Stimulated activated CD8-positive, alpha-beta memory T cell treated with anti-CD3 and anti-CD28 coated beads, Interleukin-4, amount 100 ng/mL, for 24 hours (primary cell): ENCODE results near the gene STAT3.
"Not testable (repeated sequence)": the region's sequence is repeated elsewhere in the genome, so short reads cannot be mapped to it uniquely, and the experiment has no call there.

Experiments
- DNase-seq: peaks from one replicate; pipeline ENCODE4 v3.0.0-alpha.2; 2020; ENCODE audit warnings: low read depth

Gene STAT3

DNA sequence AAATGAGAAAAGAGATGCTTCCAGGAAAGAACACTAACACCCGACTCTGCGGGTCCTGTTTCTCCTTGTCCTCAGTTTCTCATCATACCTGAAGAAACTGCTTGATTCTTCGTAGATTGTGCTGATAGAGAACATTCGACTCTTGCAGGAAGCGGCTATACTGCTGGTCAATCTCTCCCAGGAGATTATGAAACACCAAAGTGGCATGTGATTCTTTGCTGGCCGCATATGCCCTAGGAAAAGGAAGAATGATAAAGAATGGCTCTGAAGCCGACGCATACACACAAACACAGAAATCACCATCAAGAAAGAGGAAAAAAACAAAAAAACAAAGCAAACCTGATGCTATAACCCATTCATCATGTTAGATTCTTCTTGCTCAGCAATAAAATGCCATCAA is 41.8 kb downstream of the STAT3 start:
- no peak for DNase-seq

DNA sequence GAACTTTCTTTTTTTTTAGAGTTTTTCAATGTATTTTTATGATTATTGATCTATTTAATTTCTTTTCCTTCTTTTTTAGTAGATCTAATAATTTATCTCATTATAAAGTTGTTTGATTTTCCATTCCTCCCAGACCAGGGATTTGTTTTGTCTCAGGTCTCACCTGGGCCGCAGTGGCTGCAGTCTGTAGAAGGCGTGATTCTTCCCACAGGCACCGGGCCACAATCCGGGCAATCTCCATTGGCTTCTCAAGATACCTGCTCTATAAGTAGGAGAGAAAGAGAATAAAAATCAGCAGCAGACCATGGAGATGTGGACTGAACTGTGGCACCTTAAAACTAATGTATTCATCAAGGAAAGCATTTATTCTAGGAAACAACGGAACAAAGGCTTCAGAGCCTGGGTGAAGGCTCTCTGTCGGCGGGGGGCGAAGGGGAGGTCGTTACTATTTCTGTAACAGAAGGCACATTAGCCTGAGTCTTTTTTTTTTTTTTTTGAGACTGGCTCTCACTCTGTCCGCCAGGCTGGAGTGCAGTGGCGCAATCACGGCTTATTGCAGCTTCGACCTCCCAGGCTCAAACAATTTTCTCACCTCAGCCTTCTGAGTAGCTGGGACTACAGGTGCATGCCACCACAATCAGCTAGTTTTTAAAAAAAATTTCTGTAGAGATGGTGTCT is 42.7 kb downstream of the STAT3 start:
- DNase-seq = no peak

DNA sequence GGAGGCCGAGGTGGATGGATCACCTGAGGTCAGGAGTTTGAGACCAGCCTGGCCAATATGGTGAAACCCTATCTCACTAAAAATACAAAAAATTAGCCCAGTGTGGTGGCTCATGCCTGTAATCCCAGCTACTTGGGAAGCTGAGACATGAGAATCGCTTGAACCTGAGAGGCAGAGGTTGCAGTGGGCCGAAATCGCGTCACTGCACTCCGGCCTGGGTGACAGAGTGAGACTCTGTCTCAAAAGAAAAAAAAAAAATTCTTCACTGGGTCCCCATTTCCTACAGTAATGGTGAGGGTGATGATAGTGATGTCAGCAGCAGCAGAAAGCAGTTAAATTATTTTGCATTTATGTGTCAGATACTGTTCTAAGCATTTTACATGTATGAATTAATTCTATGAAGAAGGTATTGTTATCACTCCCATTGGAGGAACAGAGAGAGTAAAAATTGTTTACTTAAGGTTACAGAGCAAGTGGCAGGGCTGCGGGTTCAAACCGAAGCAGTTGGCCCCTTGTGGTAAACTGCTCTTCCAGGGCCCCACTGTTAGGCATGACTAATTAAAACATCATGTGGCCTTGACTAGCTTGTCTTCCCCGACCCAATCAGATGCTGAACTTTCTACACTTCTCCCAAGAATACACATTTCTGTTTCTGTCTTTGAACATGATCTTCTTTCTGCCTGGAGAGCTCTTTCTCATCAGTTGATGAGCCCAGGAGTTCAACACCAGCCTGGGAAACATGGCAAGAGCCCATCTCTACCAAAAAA is 45.8 kb downstream of the STAT3 start:
- DNase-seq = no peak

DNA sequence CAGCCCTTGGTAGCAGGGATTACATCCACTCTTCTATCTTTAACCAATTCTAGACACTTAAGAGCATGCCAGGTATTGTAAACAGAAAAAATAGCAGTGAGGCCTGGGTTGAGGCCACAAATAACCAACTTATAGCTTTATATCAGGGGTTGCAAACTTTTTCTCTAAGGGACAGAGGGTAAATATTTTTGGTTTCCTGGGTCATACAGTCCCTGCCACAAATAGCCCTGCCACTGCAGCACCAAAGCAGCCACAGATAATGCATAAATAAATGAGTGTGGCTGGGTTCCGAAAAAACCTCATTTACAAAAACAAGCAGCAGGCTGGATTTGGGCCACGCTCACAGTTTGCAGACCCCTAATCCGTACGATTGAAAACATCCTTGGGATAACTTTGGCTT is 46.7 kb downstream of the STAT3 start:
- no peak for DNase-seq

DNA sequence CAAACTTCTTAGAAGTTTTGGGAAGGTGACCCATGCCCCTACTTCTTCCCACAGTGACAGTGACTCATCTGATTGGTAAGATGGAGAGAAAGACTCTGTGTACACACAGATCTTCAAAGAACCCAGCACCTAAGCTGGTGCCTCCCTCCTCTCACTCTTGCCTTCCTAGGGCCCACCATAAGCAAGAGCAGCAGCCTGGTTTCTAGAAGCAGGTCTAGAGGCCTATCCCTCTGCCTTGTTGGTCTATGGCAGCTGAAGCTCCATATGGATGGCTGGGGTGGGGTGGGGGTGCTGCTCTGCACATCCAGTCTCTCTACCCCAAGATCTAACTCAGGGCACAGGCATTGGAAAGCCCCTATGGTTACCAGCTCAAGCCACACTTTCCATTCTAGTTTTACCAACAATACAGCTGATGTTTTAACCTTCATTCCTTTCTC is 47.5 kb downstream of the STAT3 start:
- DNase-seq = no peak

DNA sequence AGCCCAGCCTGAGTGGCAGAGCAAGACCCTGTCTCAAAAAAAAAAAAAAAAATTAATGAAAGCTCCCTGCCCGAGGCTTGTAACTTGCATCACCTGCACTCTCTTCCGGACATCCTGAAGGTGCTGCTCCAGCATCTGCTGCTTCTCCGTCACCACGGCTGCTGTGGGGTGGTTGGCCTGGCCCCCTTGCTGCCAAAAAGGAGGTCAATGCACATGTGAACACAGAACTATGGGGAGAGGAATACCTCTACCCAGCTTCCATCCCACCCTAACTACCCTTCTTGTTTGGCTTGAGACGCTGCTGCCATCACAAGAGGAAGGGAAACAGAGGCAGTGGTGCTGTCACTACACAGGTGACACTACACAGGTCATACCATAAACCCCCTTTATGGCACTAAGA is 49.0 kb downstream of the STAT3 start:
- DNase-seq = no peak

DNA sequence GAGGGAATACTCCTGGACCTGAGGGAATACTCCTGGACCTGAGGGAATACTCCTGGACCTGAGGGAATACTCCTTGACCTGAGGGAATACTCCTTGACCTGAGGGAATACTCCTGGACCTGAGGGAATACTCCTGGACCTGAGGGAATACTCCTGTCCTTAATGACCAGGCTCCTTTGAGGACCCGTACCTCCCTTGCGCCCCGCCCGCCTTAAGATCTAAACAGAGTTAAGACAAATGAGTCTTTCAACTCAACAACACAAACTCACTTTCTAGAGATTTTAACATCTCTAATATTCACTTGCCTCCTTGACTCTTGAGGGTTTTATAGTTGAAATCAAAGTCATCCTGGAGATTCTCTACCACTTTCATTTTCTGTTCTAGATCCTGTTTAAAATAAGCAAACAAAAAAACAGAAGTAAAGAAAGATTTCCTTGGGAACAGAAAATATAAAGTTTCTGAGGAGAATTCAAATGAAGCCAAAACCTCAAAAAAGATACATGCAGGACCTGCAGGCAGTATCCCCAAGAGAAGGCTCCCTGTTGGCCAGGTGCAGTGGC is 49.7 kb downstream of the STAT3 start:
- no peak for DNase-seq

DNA sequence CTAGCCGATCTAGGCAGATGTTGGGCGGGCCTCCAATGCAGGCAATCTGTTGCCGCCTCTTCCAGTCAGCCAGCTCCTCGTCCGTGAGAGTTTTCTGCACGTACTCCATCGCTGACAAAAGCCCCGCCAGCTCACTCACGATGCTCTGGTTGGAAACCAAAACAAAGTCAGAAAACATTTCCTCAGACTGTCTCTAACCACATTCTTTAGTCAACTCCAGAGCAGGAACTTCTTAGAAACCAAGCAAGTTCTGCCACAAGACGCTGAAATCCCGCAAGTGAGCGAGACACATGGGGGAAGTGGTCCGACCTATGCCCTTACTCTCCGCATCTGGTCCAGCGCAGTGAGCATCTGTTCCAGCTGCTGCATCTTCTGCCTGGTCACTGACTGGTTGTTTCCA is 50.8 kb downstream of the STAT3 start:
- peak; percentile 55 for DNase-seq

DNA sequence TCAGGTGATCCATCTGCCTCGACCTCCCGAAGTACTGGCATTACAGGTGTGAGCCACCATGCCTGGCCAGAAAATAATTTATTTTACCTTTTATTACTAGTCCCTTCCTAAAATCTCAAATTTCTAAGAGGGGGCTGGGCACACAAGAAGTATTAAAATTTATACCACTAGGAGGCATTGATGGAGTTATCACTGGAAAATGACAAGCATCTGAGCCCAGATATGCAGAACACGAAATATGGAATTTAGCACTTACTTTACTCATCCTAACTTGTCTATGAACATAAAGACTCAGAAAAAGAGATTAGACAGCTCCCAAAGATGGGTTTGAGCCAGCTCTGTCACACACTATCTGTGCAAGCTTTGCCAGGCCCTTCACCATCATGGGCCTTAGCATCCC is 53.6 kb downstream of the STAT3 start:
- no peak for DNase-seq

DNA sequence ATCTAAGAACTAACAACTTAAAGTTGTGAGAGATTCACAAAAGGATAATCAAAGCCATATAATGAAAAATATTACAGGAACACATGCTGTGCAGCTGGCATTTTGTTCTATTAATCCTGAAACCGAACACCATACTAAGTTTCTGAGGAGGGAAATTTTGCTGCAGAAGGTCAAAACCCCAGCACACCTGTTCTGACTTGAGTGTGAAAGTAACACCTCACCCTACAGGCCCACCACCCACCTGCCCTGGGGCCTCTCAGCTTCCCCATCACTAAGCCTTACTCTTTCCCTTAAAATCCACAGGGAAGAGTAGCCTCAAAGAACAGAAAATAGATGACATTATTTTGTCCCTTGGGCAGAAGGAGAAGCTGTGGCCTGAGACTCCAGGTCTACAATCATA is 55.2 kb downstream of the STAT3 start:
- no peak for DNase-seq

DNA sequence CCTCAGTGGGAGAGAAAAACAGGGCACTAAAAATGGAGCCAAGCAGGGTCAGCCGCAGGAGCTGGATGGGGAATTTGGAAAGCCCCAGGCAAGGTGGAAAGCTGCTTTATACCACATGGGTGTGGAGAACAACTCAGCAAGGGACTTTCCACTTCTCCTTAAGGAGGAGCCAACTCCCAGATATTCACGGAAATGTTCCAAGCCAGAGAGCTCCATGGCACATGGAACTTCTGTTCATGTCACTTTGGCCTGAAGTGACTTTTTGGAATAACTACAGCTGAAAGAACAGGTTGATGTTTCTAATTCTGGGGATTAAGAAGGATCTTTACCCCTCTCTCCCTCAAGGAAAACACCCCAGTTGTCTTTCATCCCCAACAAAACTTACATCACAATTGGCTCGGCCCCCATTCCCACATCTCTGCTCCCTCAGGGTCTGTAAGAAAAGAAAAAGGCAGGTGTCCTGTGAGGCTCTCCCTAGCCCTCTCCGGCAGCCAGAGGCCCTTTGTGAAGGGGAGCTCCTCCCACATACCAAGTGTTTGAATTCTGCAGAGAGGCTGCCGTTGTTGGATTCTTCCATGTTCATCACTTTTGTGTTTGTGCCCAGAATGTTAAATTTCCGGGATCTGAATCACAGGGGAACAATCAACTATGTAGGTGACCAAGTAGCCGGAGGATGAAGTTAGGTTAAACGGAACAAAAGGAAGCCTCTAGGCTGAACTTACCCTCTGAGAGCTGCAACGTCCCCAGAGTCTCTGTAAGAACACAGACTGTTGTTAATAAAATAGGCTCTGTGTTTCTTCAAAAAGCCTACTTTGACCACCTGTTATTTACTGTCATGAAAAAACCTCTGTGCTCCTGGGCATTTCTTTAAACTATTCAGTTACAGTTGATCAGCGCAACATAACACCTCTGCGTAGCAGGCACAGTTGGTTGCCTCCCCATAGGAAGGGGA is 58.9 kb downstream of the STAT3 start:
- DNase-seq = no peak

DNA sequence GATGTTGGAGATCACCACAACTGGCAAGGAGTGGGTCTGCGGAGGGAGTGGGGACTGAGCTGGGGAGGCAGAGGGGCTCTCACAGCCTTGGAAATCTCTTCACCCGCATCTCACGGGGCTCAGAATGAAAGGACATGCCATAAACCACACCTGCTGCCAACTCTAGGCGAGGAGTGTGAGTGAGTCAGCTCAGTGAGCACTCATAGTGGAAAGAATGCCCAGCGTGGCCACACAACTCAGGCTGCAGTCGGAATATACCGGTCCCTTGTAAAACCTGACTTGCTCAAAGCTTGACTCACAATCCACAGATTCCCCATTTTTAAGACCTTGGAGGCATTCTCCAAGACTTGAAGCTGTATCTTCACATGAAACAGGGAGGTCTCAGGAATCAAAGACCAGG is 63.2 kb downstream of the STAT3 start:
- DNase-seq = no peak

DNA sequence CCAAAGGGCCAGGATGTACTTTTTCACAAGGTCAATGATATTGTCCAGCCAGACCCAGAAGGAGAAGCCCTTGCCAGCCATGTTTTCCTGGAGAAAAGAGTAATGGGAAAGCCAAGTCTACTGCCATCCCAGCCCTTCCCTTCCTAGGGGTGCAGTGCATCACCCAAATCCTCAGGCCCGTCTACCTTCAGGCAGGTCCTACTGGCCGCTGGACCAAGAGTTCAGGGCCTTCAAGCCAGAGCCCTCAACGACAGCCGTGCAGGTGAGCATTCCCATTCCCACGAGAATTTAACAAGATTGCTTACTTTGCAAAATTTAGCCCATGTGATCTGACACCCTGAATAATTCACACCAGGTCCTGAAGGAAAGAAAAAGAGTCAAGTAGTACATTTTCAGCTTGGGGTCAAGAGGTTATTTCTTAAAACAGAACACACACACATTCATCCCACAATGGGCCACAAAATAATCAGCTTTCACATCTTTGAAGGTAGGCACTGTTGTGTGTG is 64.9 kb downstream of the STAT3 start:
- no peak for DNase-seq

DNA sequence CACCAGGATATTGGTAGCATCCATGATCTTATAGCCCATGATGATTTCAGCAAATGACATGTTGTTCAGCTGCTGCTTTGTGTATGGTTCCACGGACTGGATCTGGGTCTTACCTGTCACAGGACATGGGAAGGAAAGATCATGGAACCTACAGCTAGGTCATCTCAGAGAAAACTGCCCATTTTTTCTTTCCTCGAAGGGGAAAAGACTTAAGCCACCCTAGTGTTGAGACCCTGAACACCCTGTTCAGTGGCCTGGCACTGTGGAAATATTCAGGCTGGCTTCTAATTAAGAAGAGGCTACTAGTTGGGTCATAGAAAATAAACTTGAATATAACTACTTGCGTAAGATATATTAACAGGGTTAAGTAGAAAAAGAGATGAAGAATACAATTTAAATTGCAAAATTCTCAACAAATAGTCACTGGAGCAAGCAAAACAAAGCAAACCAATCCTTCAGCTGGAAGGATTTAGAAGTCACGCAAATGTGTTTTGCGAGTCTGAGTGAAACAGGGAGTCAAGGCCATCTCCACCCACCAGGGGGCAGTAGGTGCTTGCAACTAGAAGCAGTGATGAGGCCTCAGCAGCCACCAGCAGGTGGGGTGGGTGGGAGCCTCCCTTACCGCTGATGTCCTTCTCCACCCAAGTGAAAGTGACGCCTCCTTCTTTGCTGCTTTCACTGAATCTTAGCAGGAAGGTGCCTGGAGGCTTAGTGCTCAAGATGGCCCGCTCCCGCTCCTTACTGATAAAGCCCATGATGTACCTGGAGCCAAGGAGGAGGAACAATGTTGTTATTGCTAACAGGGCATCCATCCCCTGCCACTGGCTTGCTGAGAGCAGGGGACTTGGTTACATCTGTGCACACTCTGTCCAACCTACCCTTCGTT is 65.6 kb downstream of the STAT3 start:
- DNase-seq = peak; percentile 92

DNA sequence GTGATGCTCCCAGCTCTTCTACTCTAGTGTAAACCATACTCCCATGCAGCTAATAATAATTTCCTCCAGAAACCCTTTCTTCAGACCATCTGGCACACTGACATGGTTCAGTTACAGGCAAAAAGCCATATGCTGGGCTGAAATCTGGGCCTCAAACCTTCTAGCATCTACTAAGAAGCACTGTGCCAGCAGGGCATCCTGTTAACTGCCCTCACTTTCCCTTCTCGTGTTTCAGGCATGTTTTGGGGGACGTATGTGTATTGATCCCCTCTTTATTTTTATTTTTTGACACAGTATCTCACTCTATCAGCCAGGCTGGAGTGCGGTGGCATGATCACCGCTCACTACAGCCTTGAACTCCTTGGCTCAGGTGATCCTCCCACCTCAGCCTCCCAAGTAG is 66.7 kb downstream of the STAT3 start:
- no peak for DNase-seq

DNA sequence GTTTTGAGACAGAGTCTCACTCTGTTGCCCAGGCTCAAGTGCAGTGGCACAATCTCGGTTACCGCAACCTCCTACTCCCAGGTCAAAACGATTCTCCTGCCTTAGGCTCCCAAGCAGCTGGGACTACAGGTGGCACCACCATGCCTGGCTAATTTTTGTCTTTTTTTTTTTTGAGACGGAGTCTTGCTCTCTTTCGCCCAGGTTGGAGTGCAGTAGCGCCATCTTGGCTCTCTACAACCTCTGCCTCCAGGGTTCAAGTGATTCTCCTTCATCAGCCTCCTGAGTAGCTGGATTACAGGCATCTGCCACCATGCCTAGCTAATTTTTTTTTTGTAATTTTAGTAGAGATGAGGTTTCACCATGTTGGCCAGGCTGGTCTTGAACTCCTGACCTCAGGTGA is 70.3 kb downstream of the STAT3 start:
- DNase-seq = not testable (repeated sequence)

DNA sequence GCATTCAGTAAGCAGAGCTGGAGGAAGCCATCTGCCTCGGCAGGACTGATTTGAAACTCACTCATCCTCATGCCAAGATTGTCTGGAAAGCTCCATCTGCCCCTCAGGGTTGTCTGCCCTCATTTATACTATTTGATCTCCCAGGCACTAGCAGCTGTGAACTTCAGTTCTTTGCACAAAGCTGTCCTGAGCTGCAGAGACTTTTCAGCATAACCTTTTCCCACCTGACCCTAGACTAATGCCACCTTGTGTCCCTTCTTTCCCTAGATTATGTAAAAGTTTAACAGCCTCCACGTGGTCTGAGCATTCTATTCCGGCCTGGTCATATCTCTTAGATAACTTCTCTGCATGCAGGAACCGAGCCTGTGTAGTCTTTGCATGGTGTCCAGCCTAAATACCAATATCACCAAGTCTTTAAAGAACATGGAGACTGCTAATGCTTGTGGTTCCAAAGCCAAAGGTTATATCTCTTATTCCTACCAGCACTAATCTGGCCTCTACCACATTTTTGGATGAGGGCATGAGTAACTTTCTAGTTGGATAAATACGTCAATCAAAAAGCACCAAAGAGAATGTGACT is 70.9 kb downstream of the STAT3 start:
- DNase-seq = no peak

DNA sequence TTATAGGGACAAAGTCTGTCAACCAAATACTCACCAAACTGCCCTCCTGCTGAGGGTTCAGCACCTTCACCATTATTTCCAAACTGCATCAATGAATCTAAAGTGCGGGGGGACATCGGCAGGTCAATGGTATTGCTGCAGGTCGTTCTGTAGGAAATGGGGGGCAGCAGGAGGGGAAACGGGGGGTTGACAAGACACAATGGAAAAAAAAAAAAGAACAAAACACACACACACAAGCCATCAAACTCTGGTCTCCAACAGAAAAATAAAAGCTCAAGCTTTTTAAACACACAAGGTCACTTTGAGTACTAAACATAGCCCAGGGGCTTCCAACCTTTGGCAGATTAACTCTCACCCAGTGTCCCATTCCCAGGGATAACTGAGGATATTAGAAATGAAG is 71.5 kb downstream of the STAT3 start:
- DNase-seq = no peak

DNA sequence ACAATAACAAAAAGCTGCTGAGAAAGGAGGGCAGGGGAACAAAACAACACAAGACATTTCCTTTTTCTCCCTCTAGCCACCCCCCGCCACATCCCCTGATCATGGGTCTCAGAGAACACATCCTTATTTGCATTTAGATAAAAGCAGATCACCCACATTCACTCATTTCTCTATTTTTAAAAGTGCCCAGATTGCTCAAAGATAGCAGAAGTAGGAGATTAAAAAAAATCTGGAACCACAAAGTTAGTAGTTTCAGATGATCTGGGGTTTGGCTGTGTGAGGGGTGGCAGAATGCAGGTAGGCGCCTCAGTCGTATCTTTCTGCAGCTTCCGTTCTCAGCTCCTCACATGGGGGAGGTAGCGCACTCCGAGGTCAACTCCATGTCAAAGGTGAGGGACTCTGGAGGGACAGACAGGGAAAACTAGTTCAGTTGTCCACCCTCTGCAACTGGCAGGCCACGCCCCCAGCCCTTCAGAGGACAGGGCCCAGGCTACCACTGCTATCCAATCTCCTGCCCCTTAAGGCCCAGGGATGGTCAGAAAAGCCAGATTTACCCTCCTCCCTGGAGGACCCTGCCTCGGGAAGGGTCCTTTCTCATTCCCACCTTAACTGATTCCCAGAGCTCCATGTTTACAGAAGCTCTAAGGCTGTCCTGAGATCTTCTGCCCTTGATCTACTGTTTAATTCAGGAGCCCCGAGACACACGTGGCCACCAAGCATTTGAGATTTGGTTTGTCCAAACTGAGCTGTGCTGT is 72.7 kb downstream of the STAT3 start:
- DNase-seq = no peak
